Stimulated activated naive B cell treated with anti-CD40 and anti-IgM and Interleukin-4, amounts not matched to agents 10 μg/mL and 1 μg/mL and 100 μg/mL, for 72 hours (primary cell): Measurements from ENCODE around the gene FKBP11.

Experiments used
- ATAC-seq, 2 donors: fragments of 150-1000 bp; cut with Tn5 transposase; replicated peaks; 2 replicates each; pipeline ENCODE4 v1.10.0; 2021; ENCODE audit warnings: moderate library complexity in 1 of 2
- DNase-seq: peaks from one replicate; pipeline ENCODE4 v3.0.0; 2021
- H3K27ac Mint-ChIP-seq: one replicate; pipeline ENCODE4 v1.8.0; 2022; ENCODE audit warnings: mild to moderate bottlenecking, mixed read lengths
- H3K27me3 Mint-ChIP-seq, 2 donors: one replicate each; pipeline ENCODE4 v1.8.0; 2022; ENCODE audit warnings: mixed read lengths in 2 of 2
- H3K36me3 Mint-ChIP-seq, 2 donors: one replicate each; pipeline ENCODE4 v1.8.0; 2022; ENCODE audit warnings: mixed read lengths in 2 of 2, mild to moderate bottlenecking in 1 of 2
- H3K4me1 Mint-ChIP-seq, 2 donors: one replicate each; pipeline ENCODE4 v1.8.0; 2022; ENCODE audit warnings: mixed read lengths in 2 of 2, mild to moderate bottlenecking in 1 of 2
- H3K4me3 Mint-ChIP-seq, 2 donors: one replicate each; pipeline ENCODE4 v1.8.0; 2022; ENCODE audit warnings: mild to moderate bottlenecking in 2 of 2, mixed read lengths in 2 of 2, moderate library complexity in 1 of 2
- H3K9me3 Mint-ChIP-seq, 2 donors: one replicate each; pipeline ENCODE4 v1.8.0; 2022; ENCODE audit warnings: mixed read lengths in 2 of 2, mild to moderate bottlenecking in 1 of 2

The FKBP11 gene

GRCh38 chr12:48961801-48962200 lies 36.5 kb upstream of the FKBP11 start:
- Mint-ChIP-seq H3K4me1 (peaks cover 23 to 33% of the 10 kb centered on the region in 2 donors), H3K27ac (no peak overlapping the region), H3K36me3 (peaks cover 5 to 7% of the 10 kb centered on the region in 2 donors), H3K27me3 (peaks cover 8 to 16% of the 10 kb centered on the region in 2 donors), H3K9me3 (no peaks in the 10 kb centered on the region), H3K4me3 (no peak overlapping the region)
- DNase-seq (no peak), ATAC-seq (no peak)

DNA sequence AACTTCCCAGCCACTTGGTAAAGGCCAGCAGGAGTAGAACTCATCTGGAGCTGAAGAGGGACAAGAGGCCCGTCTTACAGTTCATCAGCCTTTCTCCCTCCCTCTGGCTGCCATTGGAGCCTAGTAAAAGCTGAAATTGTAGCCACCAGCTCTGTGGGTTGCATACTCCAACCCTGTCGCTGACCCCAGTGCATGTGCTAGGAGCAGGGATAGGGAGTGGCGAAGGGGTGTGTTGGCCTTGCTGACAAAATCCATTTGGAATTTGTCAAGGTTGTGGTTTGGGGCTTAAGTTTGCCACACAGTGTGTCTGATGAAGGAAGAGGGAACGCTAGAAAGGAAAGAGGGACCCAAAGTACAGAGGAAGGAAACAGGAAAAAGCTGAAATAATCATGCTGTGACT lies 36.0 kb upstream of the FKBP11 start:
- ATAC-seq (no peak), DNase-seq (no peak)
- Mint-ChIP-seq H3K36me3 (peaks cover 5 to 9% of the 10 kb centered on the region in 2 donors), H3K4me3 (no peak overlapping the region), H3K27ac (no peak overlapping the region), H3K9me3 (no peaks in the 10 kb centered on the region), H3K4me1 (peaks cover 24 to 33% of the 10 kb centered on the region in 2 donors), H3K27me3 (peaks cover 8 to 16% of the 10 kb centered on the region in 2 donors)

DNA sequence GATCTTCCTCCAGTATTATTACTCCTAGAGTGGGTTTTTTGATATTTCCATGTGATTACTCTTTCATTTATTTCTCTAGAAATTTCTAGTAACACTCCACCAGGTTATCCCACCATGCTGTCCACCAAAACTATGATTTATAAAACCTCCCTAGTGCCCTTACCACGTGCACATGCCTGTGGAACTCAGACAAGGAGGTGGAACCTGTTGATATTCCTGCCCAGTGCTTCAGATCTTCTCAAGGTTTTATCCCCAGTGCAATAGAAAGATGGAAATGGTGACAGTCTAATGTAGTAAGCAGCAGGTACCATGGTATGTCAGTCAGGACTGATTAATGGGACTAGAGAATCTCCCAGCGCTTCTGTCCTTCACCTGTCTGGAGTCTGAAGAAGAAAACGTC lies 35.5 kb upstream of the FKBP11 start:
- no peaks in the 10 kb centered on the region for H3K9me3 Mint-ChIP-seq
- DNase-seq: no peak
- peaks cover 8 to 16% of the 10 kb centered on the region in 2 donors for H3K27me3 Mint-ChIP-seq
- H3K4me3 Mint-ChIP-seq: no peak overlapping the region
- no peak for ATAC-seq
- peaks cover 8 to 14% of the 10 kb centered on the region in 2 donors for H3K36me3 Mint-ChIP-seq
- H3K27ac Mint-ChIP-seq: no peak overlapping the region
- H3K4me1 Mint-ChIP-seq: peaks cover 27 to 33% of the 10 kb centered on the region in 2 donors

DNA sequence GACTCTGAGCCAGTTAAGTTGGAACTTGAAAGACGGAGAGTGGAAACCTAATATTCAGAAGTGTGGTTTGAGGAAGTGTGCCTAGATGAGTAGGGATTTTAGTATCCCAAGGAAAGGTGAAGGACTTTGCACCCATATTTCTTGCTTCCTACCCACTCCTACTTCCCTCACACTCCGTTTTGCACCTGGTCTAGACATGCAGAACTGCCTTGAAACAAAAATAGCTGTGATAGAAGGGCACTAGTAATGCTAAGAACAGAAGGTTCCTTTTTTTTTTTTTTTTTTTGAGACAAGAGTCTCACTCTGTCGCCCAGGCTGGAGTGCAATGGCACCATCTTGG lies 32.7 kb upstream of the FKBP11 start:
- Mint-ChIP-seq H3K27me3 (peaks cover 8 to 16% of the 10 kb centered on the region in 2 donors), H3K4me3 (peak overlapping the region; percentile 94 to 96), H3K9me3 (no peaks in the 10 kb centered on the region), H3K36me3 (peaks cover 10 to 35% of the 10 kb centered on the region in 2 donors), H3K27ac (peak overlapping the region; percentile 9), H3K4me1 (peaks cover 33 to 47% of the 10 kb centered on the region in 2 donors)
- DNase-seq (no peak), ATAC-seq (peak; percentile 22 to 24)

DNA sequence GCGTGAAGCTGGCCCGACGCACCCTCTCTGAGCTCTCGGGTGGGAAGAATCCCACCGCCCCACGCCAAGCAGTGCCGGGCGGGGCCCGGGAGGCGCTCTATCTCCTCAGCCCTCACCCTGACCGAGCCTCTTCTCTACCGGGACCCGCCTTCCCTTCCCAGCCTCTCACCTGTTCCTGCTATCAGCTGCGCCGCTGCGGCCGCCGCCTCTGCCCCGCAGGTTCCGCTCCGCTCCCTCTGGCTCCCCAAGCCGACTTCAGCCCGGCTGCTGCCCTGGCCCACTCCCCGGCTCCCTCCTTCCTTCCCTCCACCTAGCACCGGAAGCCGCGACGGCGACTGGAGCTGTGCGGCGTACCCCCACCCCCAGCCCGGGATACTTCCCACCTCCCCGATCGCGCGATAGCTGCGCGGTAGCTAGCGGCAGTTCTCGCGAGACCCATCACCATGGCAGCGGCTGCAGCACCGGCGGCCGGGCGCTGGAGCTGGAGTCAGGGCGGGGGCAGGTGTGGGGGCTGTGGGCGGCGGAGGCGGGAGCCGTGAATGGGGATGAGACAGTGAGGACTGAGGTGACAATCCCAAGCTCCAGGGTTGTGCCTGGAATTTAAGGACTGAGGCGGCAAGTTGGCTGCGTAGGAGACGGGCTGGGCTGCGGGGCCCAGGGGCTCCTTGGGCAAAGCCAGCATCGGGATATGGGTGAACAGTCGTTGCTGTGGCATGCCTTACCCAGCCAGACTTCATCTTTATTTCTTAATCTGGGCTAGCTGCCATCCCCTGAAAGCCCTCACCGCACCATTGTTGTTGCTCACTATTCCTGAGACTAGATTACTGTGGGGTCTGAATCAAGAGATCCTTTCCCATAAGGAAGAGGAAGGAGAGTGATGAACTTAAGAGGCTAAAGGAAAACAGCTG lies 32.1 kb upstream of the FKBP11 start, which contains the start of gene ARF3:
TSS of gene ARF3 (minus strand) at position 347 of the 908 bp plus-strand sequence. CDS start 16,392 bp downstream, outside the sequence.
- peak; percentile 91 to 94 for ATAC-seq
- Mint-ChIP-seq H3K4me1 (peaks cover 37 to 47% of the 10 kb centered on the region in 2 donors), H3K27me3 (peaks cover 8 to 16% of the 10 kb centered on the region in 2 donors), H3K36me3 (peaks cover 15 to 41% of the 10 kb centered on the region in 2 donors), H3K9me3 (no peaks in the 10 kb centered on the region), H3K4me3 (peak within 1 kb of the TSS; percentile 94 to 96), H3K27ac (peak within 1 kb of the TSS; percentile 97)
- peak; percentile 86 for DNase-seq

- Mint-ChIP-seq H3K4me3 (peak overlapping the region; percentile 94 to 96), H3K36me3 (peaks cover 19 to 44% of the 10 kb centered on the region in 2 donors), H3K27ac (peak overlapping the region; percentile 97), H3K9me3 (no peaks in the 10 kb centered on the region), H3K27me3 (peaks cover 8 to 16% of the 10 kb centered on the region in 2 donors), H3K4me1 (peaks cover 39 to 47% of the 10 kb centered on the region in 2 donors)
- DNase-seq: no peak
- peak; percentile 47 to 52 for ATAC-seq
Observed at GRCh38 chr12:48956279-48957140, 31.2 kb upstream of the FKBP11 start.

- H3K27me3 Mint-ChIP-seq: peaks cover 5 to 9% of the 10 kb centered on the region in 2 donors
- H3K4me1 Mint-ChIP-seq: peaks cover 39 to 53% of the 10 kb centered on the region in 2 donors
- no peak overlapping the region for H3K27ac Mint-ChIP-seq
- H3K36me3 Mint-ChIP-seq: peaks cover 19 to 44% of the 10 kb centered on the region in 2 donors
- DNase-seq (no peak), ATAC-seq (peak; percentile 11 to 34)
- H3K9me3 Mint-ChIP-seq: no peaks in the 10 kb centered on the region
- H3K4me3 Mint-ChIP-seq: no peak overlapping the region
Observed at GRCh38 chr12:48954841-48955501, 29.7 kb upstream of the FKBP11 start.

GRCh38 chr12:48954061-48954460 lies 28.8 kb upstream of the FKBP11 start:
- Mint-ChIP-seq H3K4me3 (no peak overlapping the region), H3K27me3 (peaks cover 0 to 2% of the 10 kb centered on the region in 2 donors), H3K4me1 (peaks cover 41 to 54% of the 10 kb centered on the region in 2 donors), H3K27ac (no peak overlapping the region), H3K36me3 (peaks cover 19 to 47% of the 10 kb centered on the region in 2 donors), H3K9me3 (no peaks in the 10 kb centered on the region)
- DNase-seq: no peak
- no peak for ATAC-seq

DNA sequence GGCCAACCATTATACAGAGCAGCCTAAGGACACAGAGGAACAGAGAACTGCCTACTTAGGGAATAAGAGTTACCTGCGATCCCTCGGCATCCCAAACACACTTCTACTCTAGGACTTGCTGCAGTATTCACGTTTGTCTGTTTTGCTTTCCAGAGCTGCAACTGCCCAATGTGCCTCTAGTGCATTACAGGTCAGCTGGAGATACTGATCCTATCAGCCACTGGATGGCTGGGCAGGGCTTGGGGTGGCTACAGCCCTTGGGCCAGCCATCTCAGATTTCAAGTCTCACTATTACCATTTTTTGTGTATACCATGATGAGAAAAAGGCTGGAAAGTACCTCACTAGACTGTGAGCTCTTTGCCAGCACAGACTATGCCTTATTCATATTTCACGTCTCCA lies 27.4 kb upstream of the FKBP11 start:
- Mint-ChIP-seq H3K27me3 (no peaks in the 10 kb centered on the region), H3K9me3 (no peaks in the 10 kb centered on the region), H3K4me3 (no peak overlapping the region), H3K27ac (no peak overlapping the region), H3K36me3 (peaks cover 19 to 54% of the 10 kb centered on the region in 2 donors), H3K4me1 (peaks cover 38 to 54% of the 10 kb centered on the region in 2 donors)
- no peak for ATAC-seq
- no peak for DNase-seq

GRCh38 chr12:48947727-48948126 lies 22.4 kb upstream of the FKBP11 start:
- Mint-ChIP-seq H3K36me3 (peaks cover 15 to 33% of the 10 kb centered on the region in 2 donors), H3K9me3 (no peaks in the 10 kb centered on the region), H3K4me1 (peaks cover 21 to 24% of the 10 kb centered on the region in 2 donors), H3K4me3 (no peak overlapping the region), H3K27ac (no peak overlapping the region), H3K27me3 (no peaks in the 10 kb centered on the region)
- no peak for DNase-seq
- no peak for ATAC-seq

DNA sequence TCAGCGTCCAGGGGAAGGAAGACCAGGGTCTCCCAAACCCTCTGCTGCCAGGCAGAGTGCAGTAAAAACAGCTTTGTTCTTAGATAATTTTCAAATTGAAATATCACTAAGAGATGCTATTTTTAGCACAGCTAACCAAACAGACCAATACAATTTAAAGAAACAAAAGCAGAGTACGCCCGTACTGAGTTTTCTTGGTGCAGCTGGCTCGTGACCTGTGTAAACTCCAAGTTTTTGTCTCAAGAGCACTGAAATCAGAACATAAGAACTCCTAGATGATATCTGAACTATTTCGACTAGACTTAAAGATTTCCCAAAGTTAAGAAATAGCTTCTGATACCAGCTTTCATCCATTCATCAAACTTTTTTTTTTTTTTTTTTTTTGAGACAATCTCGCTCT lies 21.7 kb upstream of the FKBP11 start:
- no peak for ATAC-seq
- Mint-ChIP-seq H3K4me1 (peaks cover 16 to 30% of the 10 kb centered on the region in 2 donors), H3K27ac (no peak overlapping the region), H3K27me3 (no peaks in the 10 kb centered on the region), H3K9me3 (no peaks in the 10 kb centered on the region), H3K36me3 (peaks cover 14 to 34% of the 10 kb centered on the region in 2 donors), H3K4me3 (no peak overlapping the region)
- DNase-seq: no peak

GRCh38 chr12:48946205-48946604 lies 20.9 kb upstream of the FKBP11 start:
- ATAC-seq (no peak), DNase-seq (no peak)
- H3K36me3 Mint-ChIP-seq: peaks cover 14 to 34% of the 10 kb centered on the region in 2 donors
- H3K4me3 Mint-ChIP-seq: no peak overlapping the region
- H3K4me1 Mint-ChIP-seq: peaks cover 16 to 36% of the 10 kb centered on the region in 2 donors
- no peaks in the 10 kb centered on the region for H3K27me3 Mint-ChIP-seq
- H3K9me3 Mint-ChIP-seq: no peaks in the 10 kb centered on the region
- no peak overlapping the region for H3K27ac Mint-ChIP-seq

GRCh38 chr12:48943221-48943620 lies 17.9 kb upstream of the FKBP11 start:
- Mint-ChIP-seq H3K36me3 (peaks cover 38 to 51% of the 10 kb centered on the region in 2 donors), H3K27me3 (no peaks in the 10 kb centered on the region), H3K27ac (no peak overlapping the region), H3K4me3 (no peak overlapping the region), H3K9me3 (no peaks in the 10 kb centered on the region), H3K4me1 (peaks cover 34 to 49% of the 10 kb centered on the region in 2 donors)
- ATAC-seq: no peak
- no peak for DNase-seq

DNA sequence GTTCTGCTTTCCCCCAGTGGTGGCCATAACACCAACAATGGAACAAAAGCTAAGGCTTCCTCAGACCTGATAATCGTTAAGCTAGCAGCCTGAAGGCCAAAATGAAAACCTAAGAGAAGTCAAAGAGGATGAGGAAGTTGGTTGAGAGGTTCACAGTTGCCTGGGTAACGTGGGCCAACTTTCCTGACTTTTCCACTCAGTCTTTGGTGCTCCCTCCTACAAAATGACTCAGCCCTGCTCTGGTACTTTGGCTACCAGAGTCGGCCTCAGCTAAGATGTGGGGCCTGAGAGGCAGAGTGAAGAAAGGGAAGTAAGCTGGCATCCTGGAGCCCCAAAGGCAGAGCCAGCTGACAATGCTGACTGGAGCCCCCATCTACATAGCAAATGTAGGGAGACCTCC lies 14.9 kb upstream of the FKBP11 start:
- Mint-ChIP-seq H3K9me3 (no peaks in the 10 kb centered on the region), H3K27ac (peak overlapping the region; percentile 42), H3K4me1 (peaks cover 33 to 55% of the 10 kb centered on the region in 2 donors), H3K4me3 (no peak overlapping the region), H3K27me3 (no peaks in the 10 kb centered on the region), H3K36me3 (peaks cover 49 to 69% of the 10 kb centered on the region in 2 donors)
- peak; percentile 26 for DNase-seq
- peak; percentile 74 to 79 for ATAC-seq
